HCT116 (cell line): Measurements from ENCODE around the gene RAPGEF1.

Experiments
- CEBPB ChIP-seq: IDR thresholded peaks from 2 replicates; pipeline ENCODE4 v1.6.1; 2012; ENCODE audit warnings: low read depth
- CTCF ChIP-seq, 3 experiments: fragments of 200-600 bp in 1 of 3; sonication (generic) in 1 of 3; IDR thresholded peaks in 2 of 3; conservative IDR thresholded peaks in 1 of 3; 2 replicates each; pipeline ENCODE4 v1.5.1; 2012 to 2017; ENCODE audit warnings: low read depth in 2 of 3, low read length in 2 of 3, antibody characterized with exemption in 1 of 3, borderline replicate concordance in 1 of 3, control low read depth in 1 of 3, mild to moderate bottlenecking in 1 of 3, mixed read lengths in 1 of 3, mixed run types in 1 of 3, moderate library complexity in 1 of 3; ENCODE audit not compliant: insufficient read depth in 1 of 3
- EZH2 ChIP-seq: fragments of 200-600 bp; sonication (generic); IDR thresholded peaks from 2 replicates; pipeline ENCODE4 v1.6.1; 2017; ENCODE audit warnings: antibody characterized with exemption, mixed run types
- EZH2phosphoT487 ChIP-seq: fragments of 200-600 bp; IDR thresholded peaks from 2 replicates; pipeline ENCODE4 v1.6.1; 2018; ENCODE audit warnings: antibody characterized with exemption, borderline replicate concordance
- POLR2A ChIP-seq: IDR thresholded peaks from 2 replicates; pipeline ENCODE4 v1.7.0; 2011; ENCODE audit warnings: borderline replicate concordance; ENCODE audit not compliant: insufficient read depth, insufficient read length; ENCODE audit errors: extremely low read depth
- POLR2AphosphoS5 ChIP-seq: IDR thresholded peaks from 2 replicates; pipeline ENCODE4 v1.6.1; 2011; ENCODE audit warnings: mild to moderate bottlenecking, low read depth, low read length, moderate library complexity
- YY1 ChIP-seq: IDR thresholded peaks from 2 replicates; pipeline ENCODE4 v1.6.1; 2011; ENCODE audit warnings: low read length, low read depth, moderate library complexity, mild to moderate bottlenecking; ENCODE audit not compliant: insufficient replicate concordance; ENCODE audit errors: extremely low read depth

GRCh38 chr9:131668057-131668438 is 71.8 kb downstream of the RAPGEF1 start:
- TF ChIP-seq CTCF (IDR thresholded peaks at IDR 0.05 in 2 of 3, conservative IDR thresholded peaks at IDR 0.05 in 1 of 3; ENCODE audit: borderline replicate concordance in 1 of 3, insufficient read depth in 1 of 3, low read depth in 2 of 3, low read length in 2 of 3) (no peak), YY1 (no peak), POLR2AphosphoS5 (no peak), CEBPB (no peak), EZH2 (no peak), POLR2A (no peak), EZH2phosphoT487 (no peak)
